HEK293 (cell line): ENCODE data around the gene TMEM100.

Experiments used
- CTCF ChIA-PET: fragments of 350-600 bp; formaldehyde crosslinking; extraction: SDS; loops from one replicate; lab custom pipeline; 2021; ENCODE audit warnings: antibody characterized with exemption; lab: Yijun Ruan, JAX
- POLR2A ChIA-PET: fragments of 300-600 bp; formaldehyde crosslinking; extraction: SDS; loops from one replicate; lab custom pipeline; 2020; ENCODE audit warnings: antibody characterized with exemption, inconsistent platforms; lab: Yijun Ruan, JAX
- H3K27ac ChIP-seq: fragments of 200-500 bp; sonication (Bioruptor generic); 2 replicates; pipeline ENCODE4 v1.5.1; 2014; ENCODE audit warnings: low read depth, low read length, control low read depth, inconsistent platforms; ENCODE audit errors: extremely low read depth
- H3K36me3 ChIP-seq, 2 experiments: fragments of 200-500 bp in 1 of 2; sonication (Bioruptor generic) in 1 of 2; 1 replicate in 1 of 2; 2 replicates in 1 of 2; pipeline ENCODE4 v1.5.1; 2014 to 2017; ENCODE audit warnings: inconsistent platforms in 2 of 2, low read length in 2 of 2; ENCODE audit not compliant: control insufficient read depth in 2 of 2, insufficient read depth in 1 of 2
- H3K4me1 ChIP-seq: fragments of 200-500 bp; sonication (Bioruptor generic); 2 replicates; pipeline ENCODE4 v1.5.1; 2014; ENCODE audit warnings: mild to moderate bottlenecking, low read length, inconsistent platforms; ENCODE audit not compliant: control insufficient read depth, insufficient read depth
- H3K4me3 ChIP-seq: 2 replicates; pipeline ENCODE4 v1.5.1; 2011; ENCODE audit warnings: low read depth, mild to moderate bottlenecking, control low read depth, low read length, moderate library complexity
- H3K9me3 ChIP-seq: fragments of 200-500 bp; sonication (Bioruptor generic); 2 replicates; pipeline ENCODE4 v1.5.1; 2014; ENCODE audit warnings: low read depth, low read length, inconsistent platforms; ENCODE audit not compliant: control insufficient read depth, insufficient read depth
- GFI1B ChIP-seq: fragments of 450-650 bp; formaldehyde crosslinking; IDR thresholded peaks from 2 replicates; pipeline ENCODE4 v1.5.1; 2016; ENCODE audit warnings: missing biosample characterization, missing genetic modification characterization
- RBAK ChIP-seq: fragments of 450-650 bp; formaldehyde crosslinking; IDR thresholded peaks from 2 replicates; pipeline ENCODE4 v1.5.1; 2016; ENCODE audit warnings: missing biosample characterization, missing genetic modification characterization
- SETDB1 ChIP-seq: IDR thresholded peaks from one replicate; pipeline ENCODE4 v1.6.1; 2017; ENCODE audit warnings: mild to moderate bottlenecking, low read length, moderate library complexity, mixed read lengths; ENCODE audit not compliant: insufficient read length
- WT1 ChIP-seq: fragments of 450-650 bp; formaldehyde crosslinking; IDR thresholded peaks from 2 replicates; pipeline ENCODE4 v1.5.1; 2016; ENCODE audit warnings: missing biosample characterization, missing genetic modification characterization
- ZBTB17 ChIP-seq: fragments of 450-650 bp; formaldehyde crosslinking; IDR thresholded peaks from 2 replicates; pipeline ENCODE4 v1.5.1; 2016; ENCODE audit warnings: missing biosample characterization, missing genetic modification characterization
- ZEB2 ChIP-seq: fragments of 450-650 bp; formaldehyde crosslinking; IDR thresholded peaks from 2 replicates; pipeline ENCODE4 v1.5.1; 2016; ENCODE audit warnings: missing biosample characterization, missing genetic modification characterization
- ZFP41 ChIP-seq: fragments of 450-650 bp; formaldehyde crosslinking; IDR thresholded peaks from 2 replicates; pipeline ENCODE4 v1.5.1; 2016; ENCODE audit warnings: missing biosample characterization, missing genetic modification characterization, borderline replicate concordance
- ZNF112 ChIP-seq: fragments of 450-650 bp; formaldehyde crosslinking; IDR thresholded peaks from 2 replicates; pipeline ENCODE4 v1.5.0; 2017; ENCODE audit warnings: missing biosample characterization, missing genetic modification characterization
- ZNF174 ChIP-seq: fragments of 450-650 bp; formaldehyde crosslinking; IDR thresholded peaks from 2 replicates; pipeline ENCODE4 v1.5.0; 2017; ENCODE audit warnings: missing biosample characterization, mild to moderate bottlenecking, missing genetic modification characterization
- ZNF214 ChIP-seq: fragments of 450-650 bp; formaldehyde crosslinking; IDR thresholded peaks from 2 replicates; pipeline ENCODE4 v1.5.1; 2017; ENCODE audit warnings: missing biosample characterization, mild to moderate bottlenecking, missing genetic modification characterization, borderline replicate concordance
- ZNF292 ChIP-seq: fragments of 450-650 bp; formaldehyde crosslinking; IDR thresholded peaks from 2 replicates; pipeline ENCODE4 v1.5.1; 2016; ENCODE audit warnings: low read depth, missing biosample characterization, missing genetic modification characterization, borderline replicate concordance
- ZNF311 ChIP-seq: fragments of 450-650 bp; formaldehyde crosslinking; IDR thresholded peaks from 2 replicates; pipeline ENCODE4 v1.5.1; 2017; ENCODE audit warnings: missing biosample characterization, missing genetic modification characterization, borderline replicate concordance
- ZNF341 ChIP-seq: fragments of 450-650 bp; formaldehyde crosslinking; IDR thresholded peaks from 2 replicates; pipeline ENCODE4; 2016; ENCODE audit warnings: low read depth, missing biosample characterization, missing genetic modification characterization
- ZNF521 ChIP-seq: fragments of 450-650 bp; formaldehyde crosslinking; IDR thresholded peaks from 2 replicates; pipeline ENCODE4 v1.5.1; 2017; ENCODE audit warnings: missing biosample characterization, mild to moderate bottlenecking, missing genetic modification characterization
- ZNF555 ChIP-seq: fragments of 450-650 bp; formaldehyde crosslinking; conservative IDR thresholded peaks from 2 replicates; pipeline ENCODE4 v1.5.1; 2017; ENCODE audit warnings: missing biosample characterization, mild to moderate bottlenecking, missing genetic modification characterization, inconsistent platforms
- ZNF596 ChIP-seq: fragments of 450-650 bp; IDR thresholded peaks from 2 replicates; pipeline ENCODE4 v1.5.0; 2018; ENCODE audit warnings: missing biosample characterization, mild to moderate bottlenecking, missing genetic modification characterization, moderate library complexity
- ZNF623 ChIP-seq: fragments of 450-650 bp; formaldehyde crosslinking; IDR thresholded peaks from 2 replicates; pipeline ENCODE4 v1.5.1; 2016; ENCODE audit warnings: missing biosample characterization, missing genetic modification characterization
- ZNF658 ChIP-seq: fragments of 450-650 bp; formaldehyde crosslinking; IDR thresholded peaks from 2 replicates; pipeline ENCODE4; 2016; ENCODE audit warnings: missing biosample characterization, missing genetic modification characterization
- ZNF670 ChIP-seq: fragments of 450-650 bp; formaldehyde crosslinking; IDR thresholded peaks from 2 replicates; pipeline ENCODE4 v1.5.1; 2016; ENCODE audit warnings: missing biosample characterization, missing genetic modification characterization, low read depth
- ZNF747 ChIP-seq: fragments of 450-650 bp; formaldehyde crosslinking; IDR thresholded peaks from 2 replicates; pipeline ENCODE4 v1.5.1; 2016; ENCODE audit warnings: missing biosample characterization, missing genetic modification characterization
- TF ChIP-seq, protein P1 (sequence below): fragments of 450-650 bp; IDR thresholded peaks from 2 replicates; pipeline ENCODE4 v1.5.1; 2018; ENCODE audit warnings: missing biosample characterization, missing genetic modification characterization
- TF ChIP-seq, protein P2 (sequence below): fragments of 450-650 bp; formaldehyde crosslinking; IDR thresholded peaks from 2 replicates; pipeline ENCODE4 v1.5.1; 2016; ENCODE audit warnings: missing biosample characterization, missing genetic modification characterization
- TF ChIP-seq, protein P3 (sequence below): fragments of 450-650 bp; formaldehyde crosslinking; IDR thresholded peaks from 2 replicates; pipeline ENCODE4 v1.5.0; 2017; ENCODE audit warnings: missing biosample characterization, missing genetic modification characterization, borderline replicate concordance
- TF ChIP-seq, protein P4 (sequence below): fragments of 450-650 bp; formaldehyde crosslinking; IDR thresholded peaks from 2 replicates; pipeline ENCODE4 v1.5.1; 2016; ENCODE audit warnings: missing biosample characterization, missing genetic modification characterization
- TF ChIP-seq, protein P5 (sequence below): fragments of 450-650 bp; formaldehyde crosslinking; IDR thresholded peaks from 2 replicates; pipeline ENCODE4 v1.5.1; 2016; ENCODE audit warnings: missing biosample characterization, missing genetic modification characterization

Gene TMEM100

DNA sequence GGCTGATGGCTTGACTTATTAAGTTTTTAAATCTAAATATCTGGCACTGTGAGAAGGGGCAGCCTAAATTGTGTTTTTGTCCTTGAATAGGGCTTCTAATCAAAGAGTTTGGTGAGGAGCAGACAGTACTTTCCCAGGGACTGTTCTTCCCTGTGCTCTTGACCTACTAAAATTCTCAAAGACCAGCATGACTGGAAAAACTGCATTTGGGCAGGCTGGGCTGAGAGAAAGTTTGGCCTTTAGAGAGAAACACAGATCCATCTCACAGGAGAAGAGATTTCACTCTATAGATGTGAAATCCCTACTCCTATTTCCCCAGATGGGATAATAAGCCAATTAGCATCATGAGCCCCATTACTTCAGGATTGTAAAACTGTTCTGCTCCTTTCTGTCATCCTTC is 35.5 kb upstream of the TMEM100 start (continued):
- TF ChIP-seq, protein P1, sequence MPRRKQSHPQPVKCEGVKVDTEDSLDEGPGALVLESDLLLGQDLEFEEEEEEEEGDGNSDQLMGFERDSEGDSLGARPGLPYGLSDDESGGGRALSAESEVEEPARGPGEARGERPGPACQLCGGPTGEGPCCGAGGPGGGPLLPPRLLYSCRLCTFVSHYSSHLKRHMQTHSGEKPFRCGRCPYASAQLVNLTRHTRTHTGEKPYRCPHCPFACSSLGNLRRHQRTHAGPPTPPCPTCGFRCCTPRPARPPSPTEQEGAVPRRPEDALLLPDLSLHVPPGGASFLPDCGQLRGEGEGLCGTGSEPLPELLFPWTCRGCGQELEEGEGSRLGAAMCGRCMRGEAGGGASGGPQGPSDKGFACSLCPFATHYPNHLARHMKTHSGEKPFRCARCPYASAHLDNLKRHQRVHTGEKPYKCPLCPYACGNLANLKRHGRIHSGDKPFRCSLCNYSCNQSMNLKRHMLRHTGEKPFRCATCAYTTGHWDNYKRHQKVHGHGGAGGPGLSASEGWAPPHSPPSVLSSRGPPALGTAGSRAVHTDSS (tag by site-specific recombination) = no peak
- TF ChIP-seq ZNF555 (tag by site-specific recombination) = no peak
- TF ChIP-seq ZNF670 = no peak
- TF ChIP-seq, protein P2, sequence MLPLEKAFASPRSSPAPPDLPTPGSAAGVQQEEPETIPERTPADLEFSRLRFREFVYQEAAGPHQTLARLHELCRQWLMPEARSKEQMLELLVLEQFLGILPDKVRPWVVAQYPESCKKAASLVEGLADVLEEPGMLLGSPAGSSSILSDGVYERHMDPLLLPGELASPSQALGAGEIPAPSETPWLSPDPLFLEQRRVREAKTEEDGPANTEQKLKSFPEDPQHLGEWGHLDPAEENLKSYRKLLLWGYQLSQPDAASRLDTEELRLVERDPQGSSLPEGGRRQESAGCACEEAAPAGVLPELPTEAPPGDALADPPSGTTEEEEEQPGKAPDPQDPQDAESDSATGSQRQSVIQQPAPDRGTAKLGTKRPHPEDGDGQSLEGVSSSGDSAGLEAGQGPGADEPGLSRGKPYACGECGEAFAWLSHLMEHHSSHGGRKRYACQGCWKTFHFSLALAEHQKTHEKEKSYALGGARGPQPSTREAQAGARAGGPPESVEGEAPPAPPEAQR (tag by site-specific recombination) = no peak
- TF ChIP-seq ZBTB17 = no peak
- TF ChIP-seq ZNF112 (tag by site-specific recombination) = no peak
- TF ChIP-seq, protein P3, sequence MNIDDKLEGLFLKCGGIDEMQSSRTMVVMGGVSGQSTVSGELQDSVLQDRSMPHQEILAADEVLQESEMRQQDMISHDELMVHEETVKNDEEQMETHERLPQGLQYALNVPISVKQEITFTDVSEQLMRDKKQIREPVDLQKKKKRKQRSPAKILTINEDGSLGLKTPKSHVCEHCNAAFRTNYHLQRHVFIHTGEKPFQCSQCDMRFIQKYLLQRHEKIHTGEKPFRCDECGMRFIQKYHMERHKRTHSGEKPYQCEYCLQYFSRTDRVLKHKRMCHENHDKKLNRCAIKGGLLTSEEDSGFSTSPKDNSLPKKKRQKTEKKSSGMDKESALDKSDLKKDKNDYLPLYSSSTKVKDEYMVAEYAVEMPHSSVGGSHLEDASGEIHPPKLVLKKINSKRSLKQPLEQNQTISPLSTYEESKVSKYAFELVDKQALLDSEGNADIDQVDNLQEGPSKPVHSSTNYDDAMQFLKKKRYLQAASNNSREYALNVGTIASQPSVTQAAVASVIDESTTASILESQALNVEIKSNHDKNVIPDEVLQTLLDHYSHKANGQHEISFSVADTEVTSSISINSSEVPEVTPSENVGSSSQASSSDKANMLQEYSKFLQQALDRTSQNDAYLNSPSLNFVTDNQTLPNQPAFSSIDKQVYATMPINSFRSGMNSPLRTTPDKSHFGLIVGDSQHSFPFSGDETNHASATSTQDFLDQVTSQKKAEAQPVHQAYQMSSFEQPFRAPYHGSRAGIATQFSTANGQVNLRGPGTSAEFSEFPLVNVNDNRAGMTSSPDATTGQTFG = no peak
- TF ChIP-seq ZNF596 (tag by site-specific recombination) = no peak
- TF ChIP-seq ZNF747 (tag by site-specific recombination) = no peak

DNA sequence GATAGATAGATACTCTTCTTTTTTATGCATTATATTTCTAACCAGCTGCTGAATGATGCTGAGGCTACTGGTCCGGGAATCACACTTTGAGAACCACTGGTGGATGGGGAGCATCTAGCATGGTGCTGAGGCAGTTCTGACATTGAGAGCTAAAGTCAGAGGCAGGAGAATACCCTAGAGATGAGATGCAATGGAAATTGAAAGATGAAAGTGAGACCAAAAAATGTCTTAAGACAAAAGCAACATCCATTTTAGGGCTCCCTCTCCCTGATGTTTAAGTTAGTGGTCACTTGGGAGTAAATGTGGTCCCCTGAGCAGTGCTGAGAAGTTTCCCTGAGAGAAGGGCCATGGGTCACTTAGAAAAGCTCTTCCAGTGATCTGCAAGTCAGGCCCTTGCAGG is 35.0 kb upstream of the TMEM100 start:
- peaks cover 0 to 16% of the 10 kb centered on the region in 2 experiments; a peak in 1 of 3 replicates for H3K36me3 ChIP-seq
- H3K4me3 ChIP-seq = no peak overlapping the region
- no peak overlapping the region for H3K27ac ChIP-seq
- ChIA-PET CTCF (interaction anchor here (1.1 kb wide), 1 partner anchor 40 kb away, joined by 5 read pairs; no protein-coding TSS in a partner anchor), POLR2A (no interaction called here)
- no peaks in the 10 kb centered on the region; the same call in 1 of the 2 replicates for H3K9me3 ChIP-seq
- H3K4me1 ChIP-seq = no peaks in the 10 kb centered on the region
- TF ChIP-seq ZNF311 (tag by site-specific recombination) (no peak), ZNF341 (tag by site-specific recombination) (no peak), ZNF112 (tag by site-specific recombination) (no peak), RBAK (tag by site-specific recombination) (no peak), GFI1B (no peak), ZNF292 (tag by site-specific recombination) (no peak), ZNF521 (tag by site-specific recombination) (no peak), SETDB1 (no peak), WT1 (tag by site-specific recombination) (no peak), ZNF174 (tag by site-specific recombination) (no peak), ZNF623 (tag by site-specific recombination) (no peak), ZNF658 (no peak), ZFP41 (tag by site-specific recombination) (no peak), ZEB2 (tag by site-specific recombination) (no peak), ZNF214 (tag by site-specific recombination) (no peak)
- TF ChIP-seq, protein P1 (tag by site-specific recombination) = no peak
- TF ChIP-seq, protein P4, sequence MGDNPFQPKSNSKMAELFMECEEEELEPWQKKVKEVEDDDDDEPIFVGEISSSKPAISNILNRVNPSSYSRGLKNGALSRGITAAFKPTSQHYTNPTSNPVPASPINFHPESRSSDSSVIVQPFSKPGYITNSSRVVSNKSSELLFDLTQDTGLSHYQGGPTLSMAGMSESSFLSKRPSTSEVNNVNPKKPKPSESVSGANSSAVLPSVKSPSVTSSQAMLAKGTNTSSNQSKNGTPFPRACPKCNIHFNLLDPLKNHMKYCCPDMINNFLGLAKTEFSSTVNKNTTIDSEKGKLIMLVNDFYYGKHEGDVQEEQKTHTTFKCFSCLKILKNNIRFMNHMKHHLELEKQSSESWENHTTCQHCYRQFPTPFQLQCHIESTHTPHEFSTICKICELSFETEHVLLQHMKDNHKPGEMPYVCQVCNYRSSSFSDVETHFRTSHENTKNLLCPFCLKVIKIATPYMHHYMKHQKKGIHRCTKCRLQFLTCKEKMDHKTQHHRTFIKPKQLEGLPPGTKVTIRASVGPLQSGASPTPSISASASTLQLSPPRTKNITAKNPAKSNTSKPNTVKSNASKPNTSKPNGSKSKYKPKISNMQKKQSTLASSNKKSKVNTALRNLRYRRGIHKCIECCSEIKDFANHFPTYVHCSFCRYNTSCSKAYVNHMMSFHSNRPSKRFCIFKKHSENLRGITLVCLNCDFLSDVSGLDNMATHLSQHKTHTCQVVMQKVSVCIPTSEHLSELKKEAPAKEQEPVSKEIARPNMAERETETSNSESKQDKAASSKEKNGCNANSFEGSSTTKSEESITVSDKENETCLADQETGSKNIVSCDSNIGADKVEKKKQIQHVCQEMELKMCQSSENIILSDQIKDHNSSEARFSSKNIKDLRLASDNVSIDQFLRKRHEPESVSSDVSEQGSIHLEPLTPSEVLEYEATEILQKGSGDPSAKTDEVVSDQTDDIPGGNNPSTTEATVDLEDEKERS (tag by site-specific recombination) = no peak
- TF ChIP-seq, protein P5, sequence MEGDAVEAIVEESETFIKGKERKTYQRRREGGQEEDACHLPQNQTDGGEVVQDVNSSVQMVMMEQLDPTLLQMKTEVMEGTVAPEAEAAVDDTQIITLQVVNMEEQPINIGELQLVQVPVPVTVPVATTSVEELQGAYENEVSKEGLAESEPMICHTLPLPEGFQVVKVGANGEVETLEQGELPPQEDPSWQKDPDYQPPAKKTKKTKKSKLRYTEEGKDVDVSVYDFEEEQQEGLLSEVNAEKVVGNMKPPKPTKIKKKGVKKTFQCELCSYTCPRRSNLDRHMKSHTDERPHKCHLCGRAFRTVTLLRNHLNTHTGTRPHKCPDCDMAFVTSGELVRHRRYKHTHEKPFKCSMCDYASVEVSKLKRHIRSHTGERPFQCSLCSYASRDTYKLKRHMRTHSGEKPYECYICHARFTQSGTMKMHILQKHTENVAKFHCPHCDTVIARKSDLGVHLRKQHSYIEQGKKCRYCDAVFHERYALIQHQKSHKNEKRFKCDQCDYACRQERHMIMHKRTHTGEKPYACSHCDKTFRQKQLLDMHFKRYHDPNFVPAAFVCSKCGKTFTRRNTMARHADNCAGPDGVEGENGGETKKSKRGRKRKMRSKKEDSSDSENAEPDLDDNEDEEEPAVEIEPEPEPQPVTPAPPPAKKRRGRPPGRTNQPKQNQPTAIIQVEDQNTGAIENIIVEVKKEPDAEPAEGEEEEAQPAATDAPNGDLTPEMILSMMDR (tag by site-specific recombination) = no peak
